Measurements from ENCODE around the gene IDUA. TPM values are rescaled to one million over a fixed set of nuclear protein-coding genes. Genes with fewer than 3 reads are reported as not detected.

IDUA gene
- total RNA-seq, 1 experiment from 2014 or later: 10.1 TPM

- DNase-seq: no peak
- CTCF ChIA-PET: no interaction called here
Measured at GRCh38 chr4:1002131-1002630, 15.3 kb downstream of the IDUA start.

GRCh38 chr4:1002631-1003251 is 15.9 kb downstream of the IDUA start:
- Histone ChIP-seq H3K36me3 (ENCODE audit: low read depth, low read length) (no peaks in the 10 kb centered on the region), H3K9me3 (ENCODE audit: low read length) (no peaks in the 10 kb centered on the region), H3K27ac (ENCODE audit: low read length) (no peak overlapping the region), H3K79me2 (ENCODE audit: low read length) (no peaks in the 10 kb centered on the region), H3K9ac (ENCODE audit: low read length) (no peak overlapping the region), H3K27me3 (ENCODE audit: low read length) (peaks cover 11% of the 10 kb centered on the region), H3K9me2 (replicated peaks; ENCODE audit: low read length) (no peaks in the 10 kb centered on the region), H2AFZ (ENCODE audit: low read length) (no peak overlapping the region), H3K4me2 (ENCODE audit: low read length) (no peak overlapping the region), H3K4me3 (ENCODE audit: low read length) (no peak overlapping the region), H3F3A (ENCODE audit: low read length, unreplicated experiment) (no peaks in the 10 kb centered on the region), H4K20me1 (ENCODE audit: low read length) (no peaks in the 10 kb centered on the region), H3K4me1 (ENCODE audit: insufficient read depth, low read length) (no peaks in the 10 kb centered on the region)
- ATAC-seq (no peak), DNase-seq (no peak)
- no TSS peak for BruUV-seq (replicated peaks)
- ChIA-PET CTCF (no interaction called here), POLR2A (ENCODE audit: unreplicated experiment) (no interaction called here)
- TF ChIP-seq EZH2phosphoT487 (IDR thresholded peaks at IDR 0.05; ENCODE audit: borderline replicate concordance, low read length) (no peak), CTCF (conservative IDR thresholded peaks at IDR 0.05; ENCODE audit: low read depth, low read length) (no peak), EZH2 (IDR thresholded peaks at IDR 0.05; ENCODE audit: low read length, unreplicated experiment) (no peak)
- intact Hi-C loops (cut with micrococcal nuclease): no loop called here

More at GRCh38 chr4:1002131-1002630, 15.3 kb downstream of the IDUA start:
- peaks cover 14% of the 10 kb centered on the region for H3K27me3 ChIP-seq (ENCODE audit: low read length)
- no peaks in the 10 kb centered on the region for H3K36me3 ChIP-seq (ENCODE audit: low read depth, low read length)
- intact Hi-C loops (cut with micrococcal nuclease): no loop called here
- no peak overlapping the region for H3K4me3 ChIP-seq (ENCODE audit: low read length)
- H3K79me2 ChIP-seq (ENCODE audit: low read length): no peaks in the 10 kb centered on the region
- no peak overlapping the region for H3K27ac ChIP-seq (ENCODE audit: low read length)
- POLR2A ChIA-PET (ENCODE audit: unreplicated experiment): no interaction called here
- H3K9me2 ChIP-seq (replicated peaks; ENCODE audit: low read length): no peaks in the 10 kb centered on the region
- TF ChIP-seq EZH2phosphoT487 (IDR thresholded peaks at IDR 0.05; ENCODE audit: borderline replicate concordance, low read length) (no peak), CTCF (conservative IDR thresholded peaks at IDR 0.05; ENCODE audit: low read depth, low read length) (no peak), EZH2 (IDR thresholded peaks at IDR 0.05; ENCODE audit: low read length, unreplicated experiment) (no peak)
- no peak overlapping the region for H3K4me2 ChIP-seq (ENCODE audit: low read length)
- H3K9ac ChIP-seq (ENCODE audit: low read length): no peak overlapping the region
- no peaks in the 10 kb centered on the region for H4K20me1 ChIP-seq (ENCODE audit: low read length)
- no peak overlapping the region for H2AFZ ChIP-seq (ENCODE audit: low read length)
- no peaks in the 10 kb centered on the region for H3K4me1 ChIP-seq (ENCODE audit: insufficient read depth, low read length)
- no TSS peak for BruUV-seq (replicated peaks)
- H3K9me3 ChIP-seq (ENCODE audit: low read length): no peaks in the 10 kb centered on the region
- no peaks in the 10 kb centered on the region for H3F3A ChIP-seq (ENCODE audit: low read length, unreplicated experiment)
- no peak for ATAC-seq

- Histone ChIP-seq H3K9me3 (ENCODE audit: low read length) (no peaks in the 10 kb centered on the region), H3K27me3 (ENCODE audit: low read length) (peaks cover 6% of the 10 kb centered on the region; the same call in 1 of the 2 replicates), H3K4me2 (ENCODE audit: low read length) (no peak overlapping the region), H3K4me3 (ENCODE audit: low read length) (no peak overlapping the region), H3K27ac (ENCODE audit: low read length) (no peak overlapping the region), H3K4me1 (ENCODE audit: insufficient read depth, low read length) (no peaks in the 10 kb centered on the region), H3K9me2 (replicated peaks; ENCODE audit: low read length) (no peaks in the 10 kb centered on the region), H3K36me3 (ENCODE audit: low read depth, low read length) (no peaks in the 10 kb centered on the region), H3F3A (ENCODE audit: low read length, unreplicated experiment) (no peaks in the 10 kb centered on the region), H3K9ac (ENCODE audit: low read length) (no peak overlapping the region), H3K79me2 (ENCODE audit: low read length) (no peaks in the 10 kb centered on the region), H4K20me1 (ENCODE audit: low read length) (no peaks in the 10 kb centered on the region), H2AFZ (ENCODE audit: low read length) (no peak overlapping the region)
- DNase-seq (no peak), ATAC-seq (no peak)
- no TSS peak for BruUV-seq (replicated peaks)
- TF ChIP-seq EZH2phosphoT487 (IDR thresholded peaks at IDR 0.05; ENCODE audit: borderline replicate concordance, low read length) (no peak), CTCF (conservative IDR thresholded peaks at IDR 0.05; ENCODE audit: low read depth, low read length) (no peak), EZH2 (IDR thresholded peaks at IDR 0.05; ENCODE audit: low read length, unreplicated experiment) (no peak)
- ChIA-PET POLR2A (ENCODE audit: unreplicated experiment) (no interaction called here), CTCF (no interaction called here)
- intact Hi-C loops (cut with micrococcal nuclease): no loop called here
Measured at GRCh38 chr4:1003271-1004070, 16.6 kb downstream of the IDUA start.
